HG02938 (cell line): ENCODE data around the gene TLCD3A.
A peak's percentile ranks its signal among the peaks of the same experiment; 100 is the strongest.
"Not testable (repeated sequence)": the region's sequence is repeated elsewhere in the genome, so short reads cannot be mapped to it uniquely, and the experiment has no call there.

Source experiments
- ATAC-seq: cut with Tn5 transposase; IDR thresholded peaks from one replicate; pipeline ENCODE4 v1.9.1; 2021; ENCODE audit warnings: mild to moderate bottlenecking, moderate library complexity; ENCODE audit not compliant: unreplicated experiment

The TLCD3A gene

GRCh38 chr17:746783-747629 lies 14.6 kb downstream of the TLCD3A start:
- ATAC-seq: no peak

GRCh38 chr17:748604-749003 lies 16.2 kb downstream of the TLCD3A start:
- not testable (repeated sequence) for ATAC-seq

- ATAC-seq: not testable (repeated sequence)
These were observed 17.0 kb downstream of the TLCD3A start for GRCh38 chr17:749359-749758.

- ATAC-seq: no peak
These were observed 18.1 kb downstream of the TLCD3A start for GRCh38 chr17:750431-751037.

GRCh38 chr17:751269-752001 lies 19.0 kb downstream of the TLCD3A start:
- peak; percentile 26 for ATAC-seq

GRCh38 chr17:752002-752619 lies 19.7 kb downstream of the TLCD3A start, which contains the start of gene GEMIN4:
GEMIN4 (minus strand) TSS chr17:752264; CDS start chr17:752142, 122 bp downstream.
- ATAC-seq: peak; percentile 75

GRCh38 chr17:752620-753219 lies 20.3 kb downstream of the TLCD3A start:
- ATAC-seq: peak; percentile 9

- ATAC-seq: no peak
These were observed 21.0 kb downstream of the TLCD3A start for GRCh38 chr17:753418-753817.

GRCh38 chr17:755319-755961 lies 23.0 kb downstream of the TLCD3A start:
- ATAC-seq: not testable (repeated sequence)

GRCh38 chr17:756010-756567 lies 23.7 kb downstream of the TLCD3A start:
- ATAC-seq: not testable (repeated sequence)

GRCh38 chr17:759964-760363 lies 27.6 kb downstream of the TLCD3A start:
- ATAC-seq: no peak

GRCh38 chr17:760371-760770 lies 28.0 kb downstream of the TLCD3A start:
- ATAC-seq: no peak

GRCh38 chr17:767076-767475 lies 34.7 kb downstream of the TLCD3A start:
- ATAC-seq: no peak

GRCh38 chr17:773016-773415 lies 40.6 kb downstream of the TLCD3A start:
- ATAC-seq: no peak

- ATAC-seq: no peak
These were observed 41.3 kb downstream of the TLCD3A start for GRCh38 chr17:773467-774312.

- no peak for ATAC-seq
These were observed 41.9 kb downstream of the TLCD3A start for GRCh38 chr17:774313-774584.

- ATAC-seq: no peak
These were observed 45.7 kb downstream of the TLCD3A start for GRCh38 chr17:778096-778495.

GRCh38 chr17:781805-782731 lies 49.7 kb downstream of the TLCD3A start, which contains the start of the genes GLOD4 and MRM3:
GLOD4 (minus strand) TSS chr17:782280; CDS start chr17:782255, 25 bp downstream.
MRM3 (plus strand) TSS chr17:782353; CDS start chr17:782379, 26 bp downstream.
- peak; percentile 81 for ATAC-seq
